Gastrocnemius medialis (tissue), 4 donors: Measurements from ENCODE around the gene MC1R. TPM values are rescaled to one million over a fixed set of nuclear protein-coding genes. Genes with fewer than 3 reads are reported as not detected.
"Not testable (repeated sequence)": the region's sequence is repeated elsewhere in the genome, so short reads cannot be mapped to it uniquely, and the experiment has no call there.

Experiments used
- ATAC-seq, 2 donors: fragments of 150-250 bp; one replicate each; pipeline ENCODE4 v1.9.1; 2016
- DNase-seq, 2 donors: peaks; one replicate each; pipeline ENCODE4 v3.0.0-alpha.2; 2019
- H3K27ac ChIP-seq, 4 donors: fragments of 200-600 bp; sonication (generic); 1 replicate in 1 of 4; 2 replicates in 3 of 4; pipeline ENCODE4 v1.5.1; 2016 to 2018; ENCODE audit warnings: mild to moderate bottlenecking in 2 of 4, moderate library complexity in 1 of 4
- H3K27me3 ChIP-seq, 3 donors: fragments of 200-600 bp; sonication (generic) in 2 of 3; 1 replicate in 1 of 3; 2 replicates in 2 of 3; pipeline versions ENCODE4 v1.5.1 to v1.6.0; 2016 to 2019; ENCODE audit warnings: mild to moderate bottlenecking in 1 of 3, moderate library complexity in 1 of 3
- H3K36me3 ChIP-seq, 2 donors: fragments of 200-600 bp; sonication (generic) in 1 of 2; one replicate each; pipeline ENCODE4 v1.5.1; 2017 to 2018
- H3K4me1 ChIP-seq, 2 donors: fragments of 200-600 bp; sonication (generic) in 1 of 2; one replicate each; pipeline ENCODE4 v1.5.1; 2016 to 2017; ENCODE audit warnings: mild to moderate bottlenecking in 2 of 2
- H3K4me3 ChIP-seq, 4 donors: fragments of 200-600 bp; sonication (generic) in 3 of 4; 1 replicate in 1 of 4; 2 replicates in 3 of 4; pipeline ENCODE4 v1.5.1; 2016 to 2019; ENCODE audit warnings: mild to moderate bottlenecking in 2 of 4
- H3K9me3 ChIP-seq, 3 donors: fragments of 200-600 bp; sonication (generic) in 2 of 3; 1 replicate in 1 of 3; 2 replicates in 2 of 3; pipeline ENCODE4 v1.5.1; 2016 to 2019
- POLR2A ChIP-seq, 2 donors: fragments of 450-650 bp; IDR thresholded peaks; one replicate each; pipeline ENCODE4 v1.6.1; 2017; ENCODE audit warnings: antibody characterized with exemption in 2 of 2, mild to moderate bottlenecking in 2 of 2, moderate library complexity in 2 of 2
- in situ Hi-C, 4 donors: fragments of 200-750 bp; cut with MboI; loops; one replicate each; pipeline versions ENCODE4 v1.15.0 to v1.8.0; 2017; ENCODE audit warnings: low sequenced_read_pairs in 4 of 4
- intact Hi-C: fragments of 100-400 bp; cut with DNase I; formaldehyde crosslinking; loops from one replicate; pipeline ENCODE4 v1.15.1; 2023; ENCODE audit warnings: low total_unique reads
- total RNA-seq, 4 donors: library from RNA; depleted of rRNA; stranded (reverse); fragments of >200 nt; gene quantifications; one replicate each; pipeline versions ENCODE4 v1.1.0 to v1.2.3, GENCODE V29; 2016
- TF ChIP-seq, protein P1 (sequence below), 5 experiments: fragments of 450-650 bp in 3 of 5; fragments of 200-600 bp in 2 of 5; sonication (generic) in 2 of 5; IDR thresholded peaks in 4 of 5; conservative IDR thresholded peaks in 1 of 5; 1 replicate in 4 of 5; 2 replicates in 1 of 5; pipeline ENCODE4 v1.5.1; 2016 to 2019; ENCODE audit warnings: antibody characterized with exemption in 5 of 5, mild to moderate bottlenecking in 3 of 5, moderate library complexity in 3 of 5

Gene MC1R
- total RNA-seq, 4 donors from 2014 or later: 0.33 to 1.8 (median 0.92) TPM

DNA sequence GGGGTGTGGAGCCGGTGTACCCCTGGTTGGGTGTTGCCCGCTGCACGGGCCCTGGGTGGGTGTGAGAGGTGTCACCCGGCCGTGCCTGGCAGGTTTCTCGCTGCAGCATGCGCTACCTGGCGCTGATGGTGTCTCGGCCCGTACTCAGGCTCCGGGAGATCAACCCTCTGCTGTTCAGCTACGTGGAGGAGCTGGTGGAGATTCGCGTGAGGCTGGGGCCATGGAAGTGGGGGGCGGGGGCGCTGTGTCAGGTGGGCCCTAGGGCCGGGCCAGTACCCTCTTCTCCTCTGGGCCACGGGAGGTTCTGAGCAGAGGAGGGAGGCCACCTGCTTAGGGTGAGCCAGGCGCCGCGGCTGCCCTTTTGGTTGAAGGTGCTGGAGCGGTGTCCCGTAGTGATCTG lies 43.3 kb downstream of the MC1R start:
- in situ Hi-C loops: no loop called here
- ATAC-seq: no peak
- DNase-seq: no peak
- TF ChIP-seq POLR2A (IDR thresholded peaks at IDR 0.05): no peak
- TF ChIP-seq, protein P1, sequence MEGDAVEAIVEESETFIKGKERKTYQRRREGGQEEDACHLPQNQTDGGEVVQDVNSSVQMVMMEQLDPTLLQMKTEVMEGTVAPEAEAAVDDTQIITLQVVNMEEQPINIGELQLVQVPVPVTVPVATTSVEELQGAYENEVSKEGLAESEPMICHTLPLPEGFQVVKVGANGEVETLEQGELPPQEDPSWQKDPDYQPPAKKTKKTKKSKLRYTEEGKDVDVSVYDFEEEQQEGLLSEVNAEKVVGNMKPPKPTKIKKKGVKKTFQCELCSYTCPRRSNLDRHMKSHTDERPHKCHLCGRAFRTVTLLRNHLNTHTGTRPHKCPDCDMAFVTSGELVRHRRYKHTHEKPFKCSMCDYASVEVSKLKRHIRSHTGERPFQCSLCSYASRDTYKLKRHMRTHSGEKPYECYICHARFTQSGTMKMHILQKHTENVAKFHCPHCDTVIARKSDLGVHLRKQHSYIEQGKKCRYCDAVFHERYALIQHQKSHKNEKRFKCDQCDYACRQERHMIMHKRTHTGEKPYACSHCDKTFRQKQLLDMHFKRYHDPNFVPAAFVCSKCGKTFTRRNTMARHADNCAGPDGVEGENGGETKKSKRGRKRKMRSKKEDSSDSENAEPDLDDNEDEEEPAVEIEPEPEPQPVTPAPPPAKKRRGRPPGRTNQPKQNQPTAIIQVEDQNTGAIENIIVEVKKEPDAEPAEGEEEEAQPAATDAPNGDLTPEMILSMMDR (IDR thresholded peaks at IDR 0.05 in 4 of 5, conservative IDR thresholded peaks at IDR 0.05 in 1 of 5): no peak
- intact Hi-C loops: no loop called here
- Histone ChIP-seq H3K27me3 (no peaks in the 10 kb centered on the region), H3K4me1 (no peaks in the 10 kb centered on the region), H3K27ac (no peak overlapping the region), H3K4me3 (no peak overlapping the region), H3K36me3 (peaks cover 0 to 33% of the 10 kb centered on the region in 2 donors), H3K9me3 (no peaks in the 10 kb centered on the region)

DNA sequence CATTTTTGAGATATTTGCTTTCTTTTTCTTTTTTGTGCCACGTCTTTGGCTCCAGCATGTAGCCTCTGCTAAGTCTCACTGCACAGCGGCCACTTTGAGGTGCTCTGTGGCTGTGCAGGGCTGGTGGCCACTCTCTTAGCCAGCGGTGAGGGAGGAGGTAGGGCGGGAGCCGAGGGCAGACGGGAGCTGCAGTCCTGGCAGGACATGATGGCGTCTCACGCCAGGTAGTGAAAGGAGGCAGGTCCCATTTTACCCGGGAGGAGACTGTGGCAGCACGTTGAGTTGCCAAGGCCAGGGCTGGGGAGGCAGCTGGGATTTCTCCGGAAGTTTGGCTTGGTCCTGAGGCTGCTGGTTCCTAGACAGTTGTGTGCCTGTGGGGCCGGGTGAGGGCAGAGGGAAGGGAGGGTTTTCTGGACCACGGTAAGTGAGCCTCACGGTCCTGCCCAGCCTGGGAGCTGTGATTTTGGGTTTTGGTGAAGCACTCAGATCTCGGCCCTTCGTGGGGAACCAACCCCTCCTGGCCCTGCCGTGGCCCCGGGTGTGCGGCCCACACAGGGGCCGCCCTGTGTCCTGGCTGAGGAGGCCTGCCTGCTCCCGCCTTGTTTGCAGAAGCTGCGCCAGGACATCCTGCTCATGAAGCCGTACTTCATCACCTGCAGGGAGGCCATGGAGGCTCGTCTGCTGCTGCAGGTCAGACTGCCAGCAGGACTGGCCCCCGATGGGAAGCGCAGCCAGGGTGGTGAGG lies 44.3 kb downstream of the MC1R start:
- ATAC-seq (no peak), DNase-seq (no peak)
- H3K9me3 ChIP-seq: no peaks in the 10 kb centered on the region
- no peaks in the 10 kb centered on the region for H3K27me3 ChIP-seq
- no peak overlapping the region for H3K4me3 ChIP-seq
- intact Hi-C loops: no loop called here
- peaks cover 0 to 24% of the 10 kb centered on the region in 2 donors for H3K36me3 ChIP-seq
- no peaks in the 10 kb centered on the region for H3K4me1 ChIP-seq
- in situ Hi-C loops: no loop called here
- TF ChIP-seq, protein P1 (IDR thresholded peaks at IDR 0.05 in 4 of 5, conservative IDR thresholded peaks at IDR 0.05 in 1 of 5): no peak
- TF ChIP-seq POLR2A (IDR thresholded peaks at IDR 0.05): no peak
- no peak overlapping the region for H3K27ac ChIP-seq

GRCh38 chr16:89964201-89964600 lies 45.5 kb downstream of the MC1R start:
- in situ Hi-C loops: no loop called here
- Histone ChIP-seq H3K4me3 (no peak overlapping the region), H3K36me3 (peaks cover 0 to 12% of the 10 kb centered on the region in 2 donors), H3K27ac (no peak overlapping the region), H3K27me3 (no peaks in the 10 kb centered on the region), H3K4me1 (no peaks in the 10 kb centered on the region), H3K9me3 (no peaks in the 10 kb centered on the region)
- TF ChIP-seq POLR2A (IDR thresholded peaks at IDR 0.05): no peak
- intact Hi-C loops: no loop called here
- ATAC-seq (no peak), DNase-seq (no peak)

DNA sequence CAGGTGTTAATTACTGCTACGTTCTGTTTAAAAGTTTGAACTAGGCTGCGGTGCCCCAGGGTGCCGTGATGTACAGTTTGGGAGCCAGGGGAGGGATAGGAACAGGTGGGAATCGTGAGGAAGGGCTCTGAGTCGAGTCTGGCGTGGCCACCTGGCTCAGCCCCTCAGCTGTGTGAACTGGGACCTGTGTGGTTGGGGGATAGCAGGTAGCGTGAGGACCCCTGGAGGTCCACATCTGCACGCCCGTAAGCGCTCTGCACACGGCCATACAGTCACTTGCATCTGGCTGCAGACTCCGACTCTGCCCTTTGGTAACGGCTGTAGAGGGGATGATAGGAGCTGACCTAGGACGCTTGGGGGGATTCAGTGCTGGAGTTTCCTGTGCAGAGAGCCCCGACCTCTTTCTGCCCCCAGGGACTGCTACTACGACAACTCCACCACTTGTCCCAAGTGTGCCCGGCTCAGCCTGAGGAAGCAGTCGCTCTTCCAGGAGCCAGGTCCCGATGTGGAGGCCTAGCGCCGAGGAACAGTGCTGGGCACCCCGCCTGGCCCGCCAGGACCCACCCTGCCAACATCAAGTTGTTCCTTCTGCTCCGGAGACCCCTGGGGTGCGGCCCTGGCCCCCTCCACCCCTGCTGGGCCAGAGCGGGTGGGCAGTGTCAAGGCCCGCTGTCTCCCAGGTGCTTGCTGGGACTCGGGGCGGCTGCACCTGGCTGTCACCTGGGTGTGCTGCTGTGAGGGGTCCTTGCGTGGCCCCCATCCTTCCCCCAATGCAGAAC lies 47.0 kb downstream of the MC1R start:
- in situ Hi-C loops: no loop called here
- peaks cover 0 to 10% of the 10 kb centered on the region in 2 donors for H3K36me3 ChIP-seq
- no peak overlapping the region for H3K4me3 ChIP-seq
- no peak overlapping the region for H3K27ac ChIP-seq
- no peak for TF ChIP-seq POLR2A (IDR thresholded peaks at IDR 0.05)
- TF ChIP-seq, protein P1 (IDR thresholded peaks at IDR 0.05 in 4 of 5, conservative IDR thresholded peaks at IDR 0.05 in 1 of 5): no peak
- H3K27me3 ChIP-seq: no peaks in the 10 kb centered on the region
- no peaks in the 10 kb centered on the region for H3K9me3 ChIP-seq
- intact Hi-C loops: no loop called here
- DNase-seq (no peak), ATAC-seq (no peak)
- peaks cover 6 to 11% of the 10 kb centered on the region in 2 donors for H3K4me1 ChIP-seq

GRCh38 chr16:89966756-89967155 lies 48.1 kb downstream of the MC1R start:
- in situ Hi-C loops: no loop called here
- no peak for DNase-seq
- Histone ChIP-seq H3K4me3 (no peak overlapping the region), H3K27ac (no peak overlapping the region), H3K4me1 (peaks cover 17 to 21% of the 10 kb centered on the region in 2 donors), H3K36me3 (no peaks in the 10 kb centered on the region), H3K27me3 (no peaks in the 10 kb centered on the region), H3K9me3 (no peaks in the 10 kb centered on the region)
- ATAC-seq: no peak
- TF ChIP-seq, protein P1 (IDR thresholded peaks at IDR 0.05 in 4 of 5, conservative IDR thresholded peaks at IDR 0.05 in 1 of 5): no peak
- no peak for TF ChIP-seq POLR2A (IDR thresholded peaks at IDR 0.05)
- intact Hi-C loops: no loop called here

DNA sequence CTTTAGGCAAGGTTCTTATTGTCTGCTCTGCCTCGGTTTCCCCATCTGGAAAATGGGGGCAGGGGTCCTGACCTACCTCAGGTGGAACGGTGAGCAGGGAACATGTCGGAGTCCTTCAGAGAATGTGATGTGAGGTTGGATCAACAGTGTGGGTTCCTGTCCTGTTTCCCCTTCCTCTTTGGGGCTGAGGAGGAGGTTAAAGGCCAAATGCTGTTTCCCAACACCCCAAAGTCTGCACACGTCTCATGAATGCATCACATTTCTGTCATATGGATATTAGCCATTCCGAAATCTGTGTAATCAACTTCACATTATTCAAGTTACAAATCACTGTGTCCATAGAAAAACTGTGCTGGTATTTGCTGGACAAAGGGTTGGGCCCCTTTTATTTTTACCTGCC lies 48.8 kb downstream of the MC1R start:
- H3K9me3 ChIP-seq, in situ Hi-C loops, H3K4me3 ChIP-seq, ATAC-seq, DNase-seq, H3K27me3 ChIP-seq, H3K27ac ChIP-seq, intact Hi-C loops, H3K36me3 ChIP-seq: not testable (repeated sequence)
- H3K4me1 ChIP-seq: peaks cover 20 to 25% of the 10 kb centered on the region in 2 donors

GRCh38 chr16:89968074-89968473 lies 49.4 kb downstream of the MC1R start:
- intact Hi-C loops: not testable (repeated sequence)

More at GRCh38 chr16:89968074-89968473, 49.4 kb downstream of the MC1R start:
- ATAC-seq, H3K9me3 ChIP-seq, H3K4me3 ChIP-seq, H3K27ac ChIP-seq, H3K36me3 ChIP-seq, DNase-seq, in situ Hi-C loops, H3K27me3 ChIP-seq: not testable (repeated sequence)
- peaks cover 20 to 27% of the 10 kb centered on the region in 2 donors for H3K4me1 ChIP-seq
